ENCODE results near the gene PLEKHG4.

PLEKHG4 gene, protein sequence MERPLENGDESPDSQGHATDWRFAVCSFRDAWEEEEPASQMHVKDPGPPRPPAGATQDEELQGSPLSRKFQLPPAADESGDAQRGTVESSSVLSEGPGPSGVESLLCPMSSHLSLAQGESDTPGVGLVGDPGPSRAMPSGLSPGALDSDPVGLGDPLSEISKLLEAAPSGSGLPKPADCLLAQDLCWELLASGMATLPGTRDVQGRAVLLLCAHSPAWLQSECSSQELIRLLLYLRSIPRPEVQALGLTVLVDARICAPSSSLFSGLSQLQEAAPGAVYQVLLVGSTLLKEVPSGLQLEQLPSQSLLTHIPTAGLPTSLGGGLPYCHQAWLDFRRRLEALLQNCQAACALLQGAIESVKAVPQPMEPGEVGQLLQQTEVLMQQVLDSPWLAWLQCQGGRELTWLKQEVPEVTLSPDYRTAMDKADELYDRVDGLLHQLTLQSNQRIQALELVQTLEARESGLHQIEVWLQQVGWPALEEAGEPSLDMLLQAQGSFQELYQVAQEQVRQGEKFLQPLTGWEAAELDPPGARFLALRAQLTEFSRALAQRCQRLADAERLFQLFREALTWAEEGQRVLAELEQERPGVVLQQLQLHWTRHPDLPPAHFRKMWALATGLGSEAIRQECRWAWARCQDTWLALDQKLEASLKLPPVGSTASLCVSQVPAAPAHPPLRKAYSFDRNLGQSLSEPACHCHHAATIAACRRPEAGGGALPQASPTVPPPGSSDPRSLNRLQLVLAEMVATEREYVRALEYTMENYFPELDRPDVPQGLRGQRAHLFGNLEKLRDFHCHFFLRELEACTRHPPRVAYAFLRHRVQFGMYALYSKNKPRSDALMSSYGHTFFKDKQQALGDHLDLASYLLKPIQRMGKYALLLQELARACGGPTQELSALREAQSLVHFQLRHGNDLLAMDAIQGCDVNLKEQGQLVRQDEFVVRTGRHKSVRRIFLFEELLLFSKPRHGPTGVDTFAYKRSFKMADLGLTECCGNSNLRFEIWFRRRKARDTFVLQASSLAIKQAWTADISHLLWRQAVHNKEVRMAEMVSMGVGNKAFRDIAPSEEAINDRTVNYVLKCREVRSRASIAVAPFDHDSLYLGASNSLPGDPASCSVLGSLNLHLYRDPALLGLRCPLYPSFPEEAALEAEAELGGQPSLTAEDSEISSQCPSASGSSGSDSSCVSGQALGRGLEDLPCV

DNA sequence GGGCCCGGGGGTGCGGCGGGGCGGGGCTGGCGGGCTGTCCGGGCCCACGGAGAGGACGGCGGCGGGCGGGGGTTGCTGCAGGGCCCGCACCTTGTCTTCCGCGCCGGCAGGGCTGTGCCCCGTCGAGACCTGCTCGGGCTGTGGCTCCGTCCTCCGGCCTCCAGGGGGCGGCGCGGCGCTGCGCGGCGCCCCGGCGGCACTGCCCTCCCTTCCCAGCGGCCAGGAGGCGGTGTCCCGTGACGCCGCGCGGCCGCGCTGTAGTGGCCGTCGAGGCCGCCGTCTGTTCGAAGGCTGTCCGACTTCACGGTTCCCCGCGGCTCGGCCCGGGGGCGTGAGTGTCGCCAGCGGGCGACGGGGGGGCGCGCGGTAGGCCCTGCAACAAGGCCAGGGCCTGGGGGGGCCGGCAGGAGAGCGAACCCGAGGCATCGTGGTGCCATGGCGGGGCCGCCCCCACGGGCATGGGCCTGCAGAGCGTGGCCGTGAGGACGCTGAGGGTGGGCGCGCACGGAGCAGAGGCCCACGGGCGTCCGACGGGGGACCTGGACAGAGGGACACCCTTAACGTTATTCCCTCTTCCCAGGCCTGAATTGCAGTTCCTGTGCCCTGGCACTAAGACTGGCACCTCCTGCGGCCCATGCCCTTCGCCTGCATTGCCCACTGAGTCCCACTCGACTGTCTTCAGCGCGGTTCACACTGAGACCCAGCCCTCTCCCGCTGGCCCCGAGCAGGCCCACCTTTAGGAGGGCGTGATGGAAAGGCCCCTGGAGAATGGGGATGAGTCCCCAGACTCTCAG, at the start of gene PLEKHG4:
TSS of gene PLEKHG4 (plus strand) at position 237 of the 794 bp plus-strand sequence. CDS start at position 750, 513 bp downstream.
- DNase-seq (ENCODE audit: low spot score) = peak; percentile 83

GRCh38 chr16:67229906-67230808, 49.2 kb upstream of the PLEKHG4 start:
- no peak for DNase-seq (ENCODE audit: low spot score)

GRCh38 chr16:67230809-67231660, 48.3 kb upstream of the PLEKHG4 start:
- no peak for DNase-seq (ENCODE audit: low spot score)

DNA sequence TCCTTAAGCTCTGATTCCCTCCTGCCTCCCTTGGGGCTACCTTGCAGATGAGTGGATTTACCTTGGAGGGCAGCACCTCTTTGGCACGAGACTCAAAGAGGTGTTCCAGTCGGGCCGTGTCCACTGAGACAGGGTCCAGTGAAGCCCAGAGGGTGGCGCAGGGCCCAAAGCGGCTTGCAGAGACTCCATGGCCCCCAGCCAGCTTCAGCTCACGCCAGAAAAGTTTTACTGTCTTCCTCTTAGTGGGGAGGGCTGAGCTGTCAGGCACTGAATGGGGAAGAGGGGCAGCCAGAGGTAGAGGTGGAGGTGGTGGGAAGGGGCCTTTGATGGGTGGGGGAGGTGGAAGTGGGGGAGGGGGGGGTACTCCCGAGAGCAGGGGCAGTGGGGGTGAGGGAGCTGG, 45.7 kb upstream of the PLEKHG4 start:
- no peak for DNase-seq (ENCODE audit: low spot score)

DNA sequence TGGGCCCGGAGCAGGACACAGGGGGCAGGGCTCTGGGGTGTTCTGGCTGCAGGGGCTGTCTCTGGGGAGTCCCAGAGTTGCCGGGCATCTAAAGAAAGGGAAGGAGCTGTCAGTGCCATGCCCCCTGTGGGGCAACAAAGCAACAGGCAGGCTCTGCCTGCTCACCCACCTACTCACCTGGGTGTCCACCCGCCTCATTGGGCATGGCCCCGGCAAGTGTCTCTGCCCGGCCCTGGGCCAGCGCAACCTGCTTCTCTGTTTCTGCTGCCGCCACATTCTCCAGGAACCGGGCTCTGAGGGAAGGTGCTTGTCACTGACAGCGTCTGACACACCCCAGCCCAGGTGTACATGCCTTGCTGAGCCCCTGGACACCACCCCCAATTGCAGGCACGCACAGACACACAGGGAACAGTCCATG, 45.1 kb upstream of the PLEKHG4 start:
- no peak for DNase-seq (ENCODE audit: low spot score)

DNA sequence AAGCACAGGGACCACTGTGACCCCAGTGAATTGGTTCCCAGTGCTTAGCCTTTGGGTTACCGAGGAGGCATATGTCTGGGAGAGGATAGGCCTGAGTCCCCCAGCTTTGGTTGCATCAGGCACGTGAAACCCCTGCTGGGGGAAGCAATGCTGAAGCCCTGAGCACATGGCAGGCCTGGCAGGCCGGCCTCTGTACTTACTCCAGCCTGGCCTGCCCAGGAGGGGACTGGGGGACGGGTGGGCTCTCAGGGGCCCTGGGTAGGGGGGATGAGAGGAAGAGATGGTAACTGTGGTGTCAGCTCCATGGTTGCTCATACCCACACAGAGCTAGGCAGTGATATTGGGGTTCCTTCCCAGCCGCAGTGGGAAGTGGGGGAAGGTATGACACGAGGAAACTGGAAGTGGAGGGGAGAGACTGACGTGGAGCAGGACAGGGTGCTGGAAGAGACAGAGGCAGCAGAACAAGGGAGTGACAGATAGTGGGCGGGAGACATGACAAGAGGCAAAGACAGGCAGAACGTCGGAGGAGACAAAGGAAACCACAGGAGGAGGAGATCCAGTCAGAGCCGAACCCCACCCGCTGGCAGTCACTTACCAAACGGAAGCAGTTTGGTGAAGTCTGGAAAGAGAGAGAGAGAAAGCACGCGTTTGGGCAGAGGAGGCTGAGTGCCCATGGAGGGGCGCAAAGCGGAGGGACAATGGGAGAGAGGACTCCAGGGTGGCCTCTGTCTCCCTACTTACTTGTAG, 43.3 kb upstream of the PLEKHG4 start:
- no peak for DNase-seq (ENCODE audit: low spot score)

DNA sequence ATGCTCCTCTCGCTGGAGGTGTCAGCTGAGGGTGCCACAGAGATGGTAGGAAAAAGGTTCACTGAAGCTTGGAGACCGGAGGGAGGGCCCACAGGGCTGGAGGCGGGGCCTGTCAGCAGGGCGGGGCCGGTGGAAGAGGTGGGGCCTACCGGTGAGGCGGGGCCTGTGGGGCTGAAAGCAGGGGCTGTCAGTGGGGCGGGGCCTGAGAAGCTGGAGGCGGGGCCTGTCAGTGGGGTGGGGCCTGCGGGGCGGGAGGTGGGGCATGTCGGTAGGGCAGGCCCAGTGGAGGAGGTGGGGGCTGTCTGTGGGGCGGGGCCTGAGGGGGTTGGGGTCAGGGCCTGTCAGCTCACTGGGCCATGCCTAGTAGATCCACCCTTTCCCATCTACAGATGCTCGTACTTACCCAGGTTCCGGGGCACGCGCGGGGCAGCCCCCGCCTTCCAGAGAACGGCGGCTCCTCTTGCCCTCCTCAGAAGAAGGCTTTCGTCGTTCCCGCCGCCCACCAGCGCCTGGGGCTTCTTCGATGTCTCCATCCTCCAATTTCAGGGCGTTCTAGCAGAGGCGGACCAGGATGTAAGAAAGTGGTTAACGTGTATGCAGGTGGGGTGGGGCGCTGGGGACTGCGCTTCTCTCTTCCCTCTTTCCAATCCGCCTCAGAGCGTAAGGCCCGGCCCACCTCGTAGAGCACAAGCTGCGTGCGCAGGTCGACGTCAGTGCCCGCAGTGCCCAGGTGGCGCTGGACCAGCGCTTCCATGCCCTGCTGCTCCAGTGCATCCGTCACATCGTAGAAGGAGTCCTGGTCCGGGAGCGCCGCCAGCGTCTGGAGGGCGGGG, 42.6 kb upstream of the PLEKHG4 start:
- DNase-seq (ENCODE audit: low spot score) = peak; percentile 86

DNA sequence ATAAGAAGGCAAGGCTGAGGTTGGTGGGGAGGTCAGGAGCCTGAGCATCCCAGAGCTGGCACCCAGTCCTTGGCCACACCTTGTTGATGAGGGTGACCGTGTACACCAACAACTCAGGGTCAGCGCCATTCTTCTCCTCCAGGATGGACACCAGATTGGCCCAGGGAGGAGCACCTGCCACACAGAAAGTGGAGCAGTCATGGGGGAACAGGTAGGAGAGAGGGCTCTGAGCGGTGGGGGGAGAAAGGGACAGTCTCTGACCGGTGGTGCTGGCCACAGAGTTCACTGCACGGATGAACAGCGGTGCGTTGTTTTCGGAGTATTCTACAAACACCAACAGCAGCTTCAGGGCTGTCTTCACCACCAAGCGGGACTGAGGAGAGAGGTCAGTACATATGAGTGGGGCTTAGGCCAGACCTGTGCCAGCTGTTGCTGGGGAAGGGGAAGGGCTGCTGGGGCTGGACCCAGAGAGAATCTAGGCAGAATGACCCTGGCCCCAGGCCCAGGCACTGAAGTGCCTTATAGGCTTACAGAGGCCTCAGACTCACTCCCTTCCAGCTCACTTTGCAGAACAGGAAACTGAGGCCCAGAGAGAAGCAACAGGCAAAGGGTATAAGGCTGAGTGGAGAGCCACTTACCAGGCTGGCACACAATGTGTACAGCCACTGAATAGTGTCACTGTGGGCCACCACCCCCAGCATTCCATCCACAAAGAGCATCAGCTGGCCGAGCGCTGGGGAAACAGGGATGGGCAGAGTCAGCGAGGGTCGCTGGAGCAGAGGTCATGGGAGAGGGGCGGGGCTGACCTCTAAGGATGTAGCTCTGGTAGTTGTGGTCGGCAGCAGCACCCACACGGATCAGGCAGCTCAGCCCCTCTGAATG, 41.7 kb upstream of the PLEKHG4 start:
- DNase-seq (ENCODE audit: low spot score) = no peak

DNA sequence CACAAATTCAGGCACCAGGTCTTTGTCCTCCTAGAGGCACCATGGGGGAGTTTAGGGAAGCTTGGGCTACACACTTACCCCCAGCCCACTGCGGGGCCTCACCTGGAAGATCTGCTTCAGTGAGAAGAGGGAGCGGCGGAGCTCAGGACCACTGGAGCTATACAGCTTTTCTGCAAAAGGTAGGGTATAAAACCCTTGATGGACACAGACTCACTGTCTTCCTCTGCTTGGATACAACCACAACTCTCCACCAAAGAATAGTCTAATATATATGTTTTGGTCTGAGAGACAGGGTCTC, 41.1 kb upstream of the PLEKHG4 start:
- DNase-seq (ENCODE audit: low spot score) = no peak

GRCh38 chr16:67238806-67239470, 40.4 kb upstream of the PLEKHG4 start:
- DNase-seq (ENCODE audit: low spot score) = no peak

DNA sequence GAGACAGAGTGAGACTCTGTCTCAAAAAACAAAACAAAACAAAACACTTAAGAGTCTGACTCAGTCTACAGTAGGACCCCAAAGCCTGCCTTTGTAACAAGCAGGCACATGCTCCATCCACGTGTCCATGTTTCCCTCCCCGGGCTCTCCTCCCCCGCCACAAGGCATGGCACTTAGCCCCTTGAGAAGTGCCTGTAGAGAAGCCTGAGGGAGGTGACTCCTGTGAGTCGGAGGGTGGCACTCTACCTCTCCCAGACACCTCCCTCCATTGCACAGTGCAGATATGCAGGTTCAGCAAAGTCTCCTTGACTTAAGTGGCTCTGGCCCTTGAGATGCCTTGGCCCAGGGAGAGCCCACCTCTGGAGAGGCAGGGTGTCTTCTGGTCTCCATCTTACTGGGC, 38.8 kb upstream of the PLEKHG4 start:
- DNase-seq (ENCODE audit: low spot score) = no peak

DNA sequence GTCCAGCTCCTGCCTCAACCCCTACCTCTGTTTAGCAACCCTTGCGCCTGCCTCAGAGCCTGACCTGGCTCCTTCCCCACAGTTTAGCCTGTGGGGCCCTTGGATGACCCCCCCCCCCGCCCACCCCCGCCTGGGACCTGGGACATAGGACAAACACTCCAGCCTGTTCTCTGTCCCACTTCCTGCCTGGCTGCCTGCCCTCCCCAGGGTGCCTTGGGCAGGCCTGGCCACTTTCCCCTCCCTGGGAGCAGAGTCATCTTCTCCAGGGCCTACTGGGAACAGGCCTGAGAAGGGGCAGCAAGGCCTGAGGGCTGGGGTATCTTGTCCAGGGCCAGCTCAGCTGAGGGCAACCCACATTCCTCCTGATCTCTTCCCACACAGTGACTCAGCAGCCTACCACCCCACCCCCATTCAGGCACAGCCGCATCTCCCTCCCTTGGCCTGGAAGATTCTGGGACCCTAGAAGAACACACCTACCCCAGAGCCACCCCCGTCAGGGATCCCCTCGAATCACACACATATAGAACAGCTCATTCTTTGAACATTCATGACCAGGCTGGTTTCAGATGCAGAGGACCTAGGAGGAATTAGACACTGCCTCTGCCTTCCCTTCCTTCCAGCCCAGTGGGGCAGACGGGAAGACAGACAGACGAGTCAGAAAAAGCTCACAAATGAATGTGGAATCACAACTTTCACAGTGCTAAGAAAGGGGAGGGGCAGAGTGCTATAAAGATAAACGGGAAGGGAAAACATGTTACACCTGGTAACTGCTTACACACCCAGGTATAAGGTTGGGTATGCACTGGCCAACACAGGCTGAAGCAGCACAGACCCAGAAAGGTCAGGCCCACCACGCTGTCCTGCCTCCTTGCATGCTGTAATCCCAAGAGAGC, 38.1 kb upstream of the PLEKHG4 start:
- DNase-seq (ENCODE audit: low spot score) = no peak

- DNase-seq (ENCODE audit: low spot score) = no peak
These were observed 37.1 kb upstream of the PLEKHG4 start for GRCh38 chr16:67242138-67242730.

DNA sequence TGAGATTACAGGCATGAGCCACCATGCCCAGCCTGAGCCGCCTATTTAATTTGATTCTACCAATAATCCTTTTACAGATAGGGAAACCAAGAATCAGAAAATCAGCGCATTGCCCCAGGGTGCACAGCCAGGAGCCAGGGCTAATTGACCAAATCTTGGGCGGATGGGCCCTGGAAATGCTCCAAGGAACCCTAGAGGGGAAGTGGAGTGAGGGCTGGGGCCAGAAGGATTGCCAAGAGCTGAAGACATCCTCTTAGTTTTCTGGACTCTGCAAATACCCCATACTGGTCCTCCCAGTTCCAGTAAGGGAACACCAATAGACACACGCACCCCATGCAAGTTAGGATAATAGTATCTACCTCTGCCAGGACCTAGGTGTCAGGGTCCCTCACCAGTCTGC, 35.9 kb upstream of the PLEKHG4 start:
- no peak for DNase-seq (ENCODE audit: low spot score)
